Measurements from ENCODE around the gene TUBB4B. TPM values are rescaled to one million over a fixed set of nuclear protein-coding genes. Genes with fewer than 3 reads are reported as not detected.

The TUBB4B gene
- total RNA-seq, 1 experiment from 2014 or later = 360 TPM

GRCh38 chr9:137234055-137234697, 6.9 kb upstream of the TUBB4B start:
- H3K4me1 Mint-ChIP-seq (ENCODE audit: low read depth, unreplicated experiment) = peaks cover 27% of the 10 kb centered on the region
- no TSS peak for BruUV-seq (replicated peaks)
- intact Hi-C loops (cut with micrococcal nuclease; ENCODE audit: unreplicated experiment) = no loop called here
- DNase-seq = no peak
- H3K36me3 Mint-ChIP-seq (ENCODE audit: insufficient read depth, unreplicated experiment) = peaks cover 15% of the 10 kb centered on the region
- peaks cover 17% of the 10 kb centered on the region for H3K27me3 Mint-ChIP-seq (ENCODE audit: unreplicated experiment)
- H3K4me3 Mint-ChIP-seq (ENCODE audit: low read depth, unreplicated experiment) = no peak overlapping the region
- TF ChIP-seq CTCF (IDR thresholded peaks at IDR 0.05; ENCODE audit: unreplicated experiment) = no peak
- H3K9me3 Mint-ChIP-seq (ENCODE audit: low read depth, unreplicated experiment) = no peaks in the 10 kb centered on the region
- CTCF ChIA-PET = no interaction called here
- no peak overlapping the region for H3K27ac Mint-ChIP-seq (ENCODE audit: unreplicated experiment)

GRCh38 chr9:137234758-137235423, 6.2 kb upstream of the TUBB4B start:
- Mint-ChIP-seq H3K36me3 (ENCODE audit: insufficient read depth, unreplicated experiment) (peaks cover 22% of the 10 kb centered on the region), H3K27ac (ENCODE audit: unreplicated experiment) (no peak overlapping the region), H3K4me3 (ENCODE audit: low read depth, unreplicated experiment) (no peak overlapping the region), H3K27me3 (ENCODE audit: unreplicated experiment) (peaks cover 17% of the 10 kb centered on the region), H3K9me3 (ENCODE audit: low read depth, unreplicated experiment) (no peaks in the 10 kb centered on the region), H3K4me1 (ENCODE audit: low read depth, unreplicated experiment) (peaks cover 27% of the 10 kb centered on the region)
- CTCF ChIA-PET = interaction anchor here (0.6 kb wide), 1 partner anchor 47 kb away, joined by 4 read pairs; no protein-coding TSS in a partner anchor
- intact Hi-C loops (cut with micrococcal nuclease; ENCODE audit: unreplicated experiment) = no loop called here
- no peak for TF ChIP-seq CTCF (IDR thresholded peaks at IDR 0.05; ENCODE audit: unreplicated experiment)
- no TSS peak for BruUV-seq (replicated peaks)
- no peak for DNase-seq

GRCh38 chr9:137235424-137236237, 5.5 kb upstream of the TUBB4B start:
- TF ChIP-seq CTCF (IDR thresholded peaks at IDR 0.05; ENCODE audit: unreplicated experiment) = no peak
- no peak for DNase-seq
- Mint-ChIP-seq H3K4me1 (ENCODE audit: low read depth, unreplicated experiment) (peaks cover 27% of the 10 kb centered on the region), H3K4me3 (ENCODE audit: low read depth, unreplicated experiment) (no peak overlapping the region), H3K27ac (ENCODE audit: unreplicated experiment) (no peak overlapping the region), H3K9me3 (ENCODE audit: low read depth, unreplicated experiment) (no peaks in the 10 kb centered on the region), H3K36me3 (ENCODE audit: insufficient read depth, unreplicated experiment) (peaks cover 30% of the 10 kb centered on the region), H3K27me3 (ENCODE audit: unreplicated experiment) (peaks cover 20% of the 10 kb centered on the region)
- CTCF ChIA-PET = interaction anchor here (0.5 to 1.5 kb wide), 8 partner anchors 8 to 205 kb away, joined by 3 to 8 read pairs (median 4); partner anchors contain the start of genes ANAPC2, RNF224, SSNA1 and TOR4A
- intact Hi-C loops (cut with micrococcal nuclease; ENCODE audit: unreplicated experiment) = no loop called here
- no TSS peak for BruUV-seq (replicated peaks)

GRCh38 chr9:137236238-137236935, 4.7 kb upstream of the TUBB4B start:
- intact Hi-C loops (cut with micrococcal nuclease; ENCODE audit: unreplicated experiment) = no loop called here
- CTCF ChIA-PET = interaction anchor here (0.5 to 1.5 kb wide), 16 partner anchors 9 to 206 kb away, joined by 3 to 8 read pairs (median 4); partner anchors contain the start of genes ANAPC2, RNF224, SSNA1 and TOR4A
- no peaks in the 10 kb centered on the region for H3K9me3 Mint-ChIP-seq (ENCODE audit: low read depth, unreplicated experiment)
- no TSS peak for BruUV-seq (replicated peaks)
- H3K27ac Mint-ChIP-seq (ENCODE audit: unreplicated experiment) = no peak overlapping the region
- peaks cover 27% of the 10 kb centered on the region for H3K27me3 Mint-ChIP-seq (ENCODE audit: unreplicated experiment)
- peaks cover 37% of the 10 kb centered on the region for H3K36me3 Mint-ChIP-seq (ENCODE audit: insufficient read depth, unreplicated experiment)
- H3K4me1 Mint-ChIP-seq (ENCODE audit: low read depth, unreplicated experiment) = peaks cover 27% of the 10 kb centered on the region
- peak; percentile 88 for DNase-seq
- peak; percentile 94 for TF ChIP-seq CTCF (IDR thresholded peaks at IDR 0.05; ENCODE audit: unreplicated experiment)
- no peak overlapping the region for H3K4me3 Mint-ChIP-seq (ENCODE audit: low read depth, unreplicated experiment)
